CD14-positive monocyte (primary cell): ENCODE measurements around the gene PDE8B. TPM values are rescaled to one million over a fixed set of nuclear protein-coding genes. Genes with fewer than 3 reads are reported as not detected.

ENCODE experiments used
- DNase-seq, 3 donors: peaks; one replicate each; pipeline ENCODE4 v3.0.0-alpha.2; 2011 to 2022
- H2AFZ ChIP-seq: 2 replicates; pipeline ENCODE4 v1.6.0; 2012; ENCODE audit warnings: mild to moderate bottlenecking, low read depth, low read length, inconsistent platforms; ENCODE audit not compliant: insufficient read depth, poor library complexity, severe bottlenecking
- H3K27ac ChIP-seq, 2 donors: 1 replicate in 1 of 2; 2 replicates in 1 of 2; pipeline ENCODE4 v1.5.1; 2012 to 2013; ENCODE audit warnings: low read length in 2 of 2, control low read depth in 1 of 2, inconsistent platforms in 1 of 2, low read depth in 1 of 2, mild to moderate bottlenecking in 1 of 2
- H3K27me3 ChIP-seq, 2 donors: one replicate each; pipeline versions ENCODE4 v1.6.0 to v1.6.1; 2011 to 2013; ENCODE audit warnings: low read length in 2 of 2; ENCODE audit not compliant: control insufficient read depth in 2 of 2, insufficient read depth in 2 of 2
- H3K36me3 ChIP-seq, 2 donors: replicated peaks in 1 of 2; 1 replicate in 1 of 2; 2 replicates in 1 of 2; pipeline versions ENCODE4 v1.5.1 to v1.6.1; 2012 to 2013; ENCODE audit warnings: low read length in 2 of 2, control low read depth in 1 of 2, inconsistent platforms in 1 of 2, mild to moderate bottlenecking in 1 of 2; ENCODE audit not compliant: insufficient read depth in 2 of 2, control insufficient read depth in 1 of 2
- H3K4me1 ChIP-seq, 2 donors: 1 replicate in 1 of 2; 2 replicates in 1 of 2; pipeline versions ENCODE4 v1.5.1 to v1.6.1; 2012 to 2013; ENCODE audit warnings: low read length in 2 of 2, control low read depth in 1 of 2, inconsistent platforms in 1 of 2, mild to moderate bottlenecking in 1 of 2, moderate library complexity in 1 of 2; ENCODE audit not compliant: insufficient read depth in 2 of 2, control insufficient read depth in 1 of 2
- H3K4me2 ChIP-seq: replicated peaks from 2 replicates; pipeline ENCODE3; 2012; ENCODE audit warnings: low read length, moderate library complexity, mild to moderate bottlenecking; ENCODE audit not compliant: poor library complexity, severe bottlenecking; ENCODE audit errors: extremely low read depth
- H3K4me3 ChIP-seq, 3 experiments: fragments of 200-600 bp in 1 of 3; sonication (generic) in 1 of 3; replicated peaks in 1 of 3; 1 replicate in 2 of 3; 2 replicates in 1 of 3; pipeline ENCODE4 v1.5.1; 2011 to 2013; ENCODE audit warnings: low read length in 3 of 3, mild to moderate bottlenecking in 3 of 3, control low read depth in 2 of 3, low read depth in 2 of 3, inconsistent platforms in 1 of 3, moderate library complexity in 1 of 3
- H3K79me2 ChIP-seq: 2 replicates; pipeline ENCODE4 v1.6.0; 2012; ENCODE audit warnings: mild to moderate bottlenecking, control low read depth, inconsistent platforms, low read length, moderate library complexity; ENCODE audit not compliant: insufficient read depth
- H3K9ac ChIP-seq: 2 replicates; pipeline ENCODE4 v1.6.0; 2017; ENCODE audit warnings: low read length, mild to moderate bottlenecking; ENCODE audit not compliant: insufficient read depth, poor library complexity, severe bottlenecking
- H3K9me3 ChIP-seq, 2 donors: replicated peaks in 1 of 2; 1 replicate in 1 of 2; 2 replicates in 1 of 2; pipeline versions ENCODE4 v1.5.1 to v1.6.1; 2012 to 2013; ENCODE audit warnings: low read length in 2 of 2, control low read depth in 1 of 2; ENCODE audit not compliant: control insufficient read depth in 1 of 2, insufficient read depth in 1 of 2
- H4K20me1 ChIP-seq: 2 replicates; pipeline ENCODE4 v1.6.0; 2012; ENCODE audit warnings: mild to moderate bottlenecking, low read length, control low read depth, moderate library complexity; ENCODE audit not compliant: insufficient read depth
- H3K27ac Mint-ChIP-seq, 7 donors: one replicate each; pipeline ENCODE4 v1.8.0; 2020; ENCODE audit warnings: mild to moderate bottlenecking in 7 of 7, mixed read lengths in 7 of 7, moderate library complexity in 6 of 7, inconsistent platforms in 2 of 7
- H3K27me3 Mint-ChIP-seq, 3 donors: one replicate each; pipeline ENCODE4 v1.8.0; 2021 to 2022; ENCODE audit warnings: low read depth in 3 of 3, mild to moderate bottlenecking in 3 of 3, mixed read lengths in 3 of 3, moderate library complexity in 3 of 3, inconsistent platforms in 1 of 3
- H3K36me3 Mint-ChIP-seq, 2 donors: one replicate each; pipeline ENCODE4 v1.8.0; 2020; ENCODE audit warnings: mixed read lengths in 2 of 2, inconsistent platforms in 1 of 2, mild to moderate bottlenecking in 1 of 2
- H3K4me1 Mint-ChIP-seq: one replicate; pipeline ENCODE4 v1.8.0; 2020; ENCODE audit warnings: mild to moderate bottlenecking, mixed read lengths
- H3K4me3 Mint-ChIP-seq, 2 donors: one replicate each; pipeline ENCODE4 v1.8.0; 2020; ENCODE audit warnings: mild to moderate bottlenecking in 2 of 2, mixed read lengths in 2 of 2, moderate library complexity in 1 of 2
- H3K9me3 Mint-ChIP-seq, 7 donors: one replicate each; pipeline ENCODE4 v1.8.0; 2020 to 2022; ENCODE audit warnings: mixed read lengths in 7 of 7, mild to moderate bottlenecking in 6 of 7, moderate library complexity in 6 of 7, inconsistent platforms in 2 of 7
- CTCF ChIP-seq: fragments of 200-600 bp; IDR thresholded peaks from one replicate; pipeline ENCODE4 v1.8.0; 2022; ENCODE audit warnings: antibody characterized with exemption, mild to moderate bottlenecking
- WGBS: methylation state at CpG from one replicate; pipeline ENCODE4 v1.1.5; 2013; ENCODE audit warnings: missing lambda C conversion rate; ENCODE audit not compliant: insufficient coverage; 5-methylcytosine and 5-hydroxymethylcytosine counted together
- intact Hi-C, 2 donors: fragments of 100-400 bp; cut with micrococcal nuclease; formaldehyde crosslinking; loops; one replicate each; pipeline versions ENCODE4 v1.15.0 to v1.15.1; 2023
- polyA plus RNA-seq, 3 donors: library from polyadenylated mRNA; depleted of rRNA in 1 of 3; unstranded in 2 of 3; stranded (reverse) in 1 of 3; fragments of 300-500 nt in 2 of 3; fragments of >200 nt in 1 of 3; fragmentation: Illumina TruSeq in 2 of 3; gene quantifications; 1 replicate in 2 of 3; 2 replicates in 1 of 3; pipeline ENCODE4 v1.2.3, GENCODE V29; 2012 to 2021

PDE8B gene
- polyA plus RNA-seq, 3 donors: 0.11 to 0.61 (median 0.29) TPM

GRCh38 chr5:77398458-77398857 is 188.0 kb downstream of the PDE8B start:
- H3K4me1 Mint-ChIP-seq: peaks cover 9% of the 10 kb centered on the region
- H4K20me1 ChIP-seq: no peaks in the 10 kb centered on the region
- no peak for DNase-seq
- 98% methylated on average over 10 of the region's 13 CpGs for WGBS
- H3K9me3 Mint-ChIP-seq: no peaks in the 10 kb centered on the region
- H3K4me3 ChIP-seq: no peak overlapping the region
- intact Hi-C loops: no loop called here
- no peak overlapping the region for H3K4me3 Mint-ChIP-seq
- H3K9me3 ChIP-seq: no peaks in the 10 kb centered on the region
- no peak overlapping the region for H3K9ac ChIP-seq
- no peak overlapping the region for H3K4me2 ChIP-seq
- H3K27me3 ChIP-seq: no peaks in the 10 kb centered on the region
- no peak overlapping the region for H3K27ac ChIP-seq
- no peak overlapping the region for H3K27ac Mint-ChIP-seq
- peaks cover 0 to 6% of the 10 kb centered on the region in 2 donors for H3K4me1 ChIP-seq
- no peaks in the 10 kb centered on the region for H3K36me3 Mint-ChIP-seq
- H3K36me3 ChIP-seq: no peaks in the 10 kb centered on the region
- no peak for TF ChIP-seq CTCF
- H3K27me3 Mint-ChIP-seq: peaks cover 0 to 2% (median 0%) of the 10 kb centered on the region in 3 donors
- H3K79me2 ChIP-seq: no peaks in the 10 kb centered on the region
- no peak overlapping the region for H2AFZ ChIP-seq

- Histone ChIP-seq H3K9me3 (no peaks in the 10 kb centered on the region), H4K20me1 (no peaks in the 10 kb centered on the region), H3K27ac (no peak overlapping the region), H3K4me1 (peaks cover 0 to 6% of the 10 kb centered on the region in 2 donors), H3K36me3 (no peaks in the 10 kb centered on the region), H3K9ac (no peak overlapping the region), H3K4me3 (no peak overlapping the region), H3K4me2 (no peak overlapping the region), H3K27me3 (no peaks in the 10 kb centered on the region), H2AFZ (no peak overlapping the region), H3K79me2 (no peaks in the 10 kb centered on the region)
- Mint-ChIP-seq H3K36me3 (no peaks in the 10 kb centered on the region), H3K4me3 (no peak overlapping the region), H3K27me3 (peaks cover 0 to 2% (median 0%) of the 10 kb centered on the region in 3 donors), H3K4me1 (peaks cover 9% of the 10 kb centered on the region), H3K27ac (no peak overlapping the region), H3K9me3 (no peaks in the 10 kb centered on the region)
- no peak for TF ChIP-seq CTCF
- DNase-seq: no peak
- 94% methylated on average over 5 of the region's 8 CpGs for WGBS
- intact Hi-C loops: no loop called here
Observed at GRCh38 chr5:77398896-77399295, 188.4 kb downstream of the PDE8B start.
